NCI-H146 treated with DMSO at 0.1 percent for 48 hours (cell line): ENCODE results near the gene MLXIPL.
"Not testable (repeated sequence)": the region's sequence is repeated elsewhere in the genome, so short reads cannot be mapped to it uniquely, and the experiment has no call there.

ENCODE experiments used
- DNase-seq: peaks from one replicate; lab custom pipeline; 2025; ENCODE audit not compliant: unreplicated experiment; lab: John Stamatoyannopoulos, UW

The MLXIPL gene

DNA sequence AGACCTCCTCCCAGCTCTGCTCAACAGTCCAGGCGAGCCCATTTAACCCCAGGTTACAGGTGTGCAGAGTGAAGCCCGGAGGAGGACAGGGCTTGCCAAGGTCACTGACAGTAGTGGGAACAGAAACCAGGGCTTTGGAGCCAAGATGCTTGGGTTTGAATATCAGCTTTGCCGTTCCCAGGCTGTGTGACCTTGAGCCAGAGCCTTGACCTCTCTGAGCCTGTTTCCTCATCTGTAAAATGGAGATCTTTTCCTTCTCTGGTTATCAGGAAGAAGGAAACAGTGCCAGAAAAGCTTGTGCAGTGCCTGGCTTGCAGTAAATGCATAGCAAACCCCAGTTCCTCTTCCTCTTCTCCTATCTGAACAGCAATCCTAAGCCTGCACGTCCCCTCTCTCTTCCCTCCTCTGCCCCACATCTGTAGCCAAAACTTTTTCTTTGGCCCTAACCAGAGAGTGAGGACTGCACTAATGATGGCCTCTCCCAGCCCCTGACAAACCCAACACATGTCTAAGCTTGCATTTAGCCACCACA, 21.4 kb upstream of the MLXIPL start:
- no peak for DNase-seq

DNA sequence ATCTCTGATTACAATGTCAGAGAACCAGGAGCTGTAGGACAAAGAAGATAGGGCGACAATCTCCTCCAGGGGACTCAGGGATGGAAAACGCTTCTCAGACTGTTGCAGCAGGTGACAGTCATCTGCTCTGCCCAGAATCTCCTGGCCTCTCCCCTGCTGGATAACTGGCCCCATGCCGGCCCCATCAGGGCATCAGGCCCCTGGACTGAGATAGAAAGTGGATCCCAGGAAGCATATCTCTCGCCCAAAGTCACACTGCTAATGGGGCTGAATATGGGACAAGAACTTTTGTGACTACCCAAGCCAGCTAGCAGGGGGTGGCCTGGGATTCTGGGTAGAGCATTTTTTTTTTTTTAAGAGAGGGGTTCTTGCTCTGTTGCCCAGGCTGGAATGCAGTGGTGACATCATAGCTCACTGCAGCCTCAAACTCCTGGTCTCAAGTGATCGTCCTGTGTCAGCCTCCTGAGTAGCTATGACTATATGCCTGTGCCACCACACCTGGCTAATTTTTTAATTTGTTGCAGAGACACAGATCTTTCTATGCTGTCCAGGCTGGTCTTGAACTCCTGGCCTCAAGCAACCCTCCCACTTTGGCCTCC, 20.5 kb upstream of the MLXIPL start:
- no peak for DNase-seq

DNA sequence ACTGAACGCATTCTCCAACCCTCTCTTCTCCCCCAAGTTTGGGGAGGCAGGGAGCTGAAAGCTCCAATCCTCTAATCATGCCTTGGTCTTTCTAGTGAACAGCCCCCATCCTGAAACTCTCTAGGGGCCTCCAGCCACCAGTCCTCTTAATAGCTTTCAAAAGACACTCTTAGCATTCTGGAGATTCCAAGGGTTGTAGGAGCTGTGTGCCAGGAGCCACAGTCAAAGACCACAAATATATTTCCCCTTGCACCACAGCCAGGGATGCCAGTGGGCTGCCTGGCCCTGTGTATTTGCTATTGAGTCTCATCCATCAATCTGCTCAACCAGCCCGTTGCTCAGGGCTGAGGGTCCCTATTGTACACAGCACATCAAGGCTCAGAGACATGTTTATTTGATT, 18.5 kb upstream of the MLXIPL start:
- no peak for DNase-seq

DNA sequence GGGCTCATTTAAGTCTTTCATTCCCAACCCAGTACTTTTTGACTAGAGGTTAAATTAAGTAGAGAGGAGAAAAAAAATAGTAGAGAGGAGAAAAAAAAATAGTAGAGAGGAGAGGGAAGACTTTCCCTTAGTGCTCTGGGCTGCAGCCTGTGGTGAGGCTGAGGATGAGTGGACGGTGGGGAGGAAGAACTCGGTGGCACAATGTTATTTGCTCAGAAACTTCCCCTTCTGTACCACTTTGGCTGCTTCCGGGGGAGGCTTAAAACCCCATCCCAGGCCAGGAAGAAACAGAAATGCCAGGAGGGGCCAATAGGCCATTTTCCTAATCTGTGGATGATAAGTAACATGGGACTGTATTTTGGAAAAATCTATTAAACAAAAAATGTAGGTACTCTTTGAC, 14.6 kb upstream of the MLXIPL start:
- DNase-seq: no peak

DNA sequence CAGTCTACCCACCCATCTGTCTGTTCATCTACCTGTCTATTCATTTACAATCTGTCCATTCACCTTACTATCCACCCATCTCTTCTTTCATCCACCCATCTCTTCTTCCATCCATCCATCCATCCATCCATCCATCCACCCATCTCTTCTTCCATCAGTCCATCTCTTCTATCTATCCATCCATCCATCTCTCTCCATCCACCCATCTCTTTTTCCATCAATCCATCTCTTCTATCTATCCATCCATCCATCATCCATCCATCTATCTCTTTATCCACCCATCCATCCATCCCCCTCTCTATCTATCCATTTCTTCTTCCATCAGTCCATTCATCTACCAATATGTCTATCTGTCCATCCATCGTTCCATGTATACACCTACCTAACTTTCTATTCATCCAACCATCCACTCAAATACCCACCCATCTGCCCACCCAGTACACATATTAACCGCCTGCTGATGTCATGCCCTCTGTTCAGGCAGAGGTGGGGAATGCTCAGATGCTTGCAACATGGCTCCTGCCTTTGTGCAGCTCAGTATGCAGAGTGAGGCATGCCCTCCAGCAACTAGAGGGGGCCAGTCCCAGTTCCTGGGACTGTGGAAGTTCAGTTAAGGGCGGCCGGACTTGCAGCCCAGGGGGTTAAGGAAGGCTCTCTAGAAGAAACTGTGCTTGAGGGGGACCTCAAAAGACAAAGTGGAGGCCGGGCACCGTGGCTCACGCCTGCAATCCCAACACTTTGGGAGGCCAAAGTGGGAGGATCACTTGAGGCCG, 11.3 kb upstream of the MLXIPL start:
- DNase-seq: no peak

DNA sequence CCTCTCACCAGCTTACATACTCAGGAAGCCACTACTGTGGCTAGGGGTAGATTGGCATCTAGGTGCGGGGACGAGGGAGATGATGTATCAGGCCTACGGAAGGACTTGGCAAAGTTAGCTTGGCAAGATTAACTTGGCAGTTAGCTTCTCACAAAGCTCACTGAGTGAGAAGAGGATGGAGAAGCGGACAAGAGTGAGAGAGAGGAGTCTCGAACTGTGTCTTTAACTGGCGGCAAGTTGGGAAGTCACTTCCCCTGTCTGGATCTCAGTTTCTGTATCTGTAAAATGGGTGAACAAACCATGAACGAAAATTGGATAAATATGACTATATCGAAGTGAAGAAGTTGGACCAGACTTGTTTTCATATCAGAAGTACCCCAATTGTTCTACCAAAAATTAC, 9.5 kb upstream of the MLXIPL start:
- no peak for DNase-seq

DNA sequence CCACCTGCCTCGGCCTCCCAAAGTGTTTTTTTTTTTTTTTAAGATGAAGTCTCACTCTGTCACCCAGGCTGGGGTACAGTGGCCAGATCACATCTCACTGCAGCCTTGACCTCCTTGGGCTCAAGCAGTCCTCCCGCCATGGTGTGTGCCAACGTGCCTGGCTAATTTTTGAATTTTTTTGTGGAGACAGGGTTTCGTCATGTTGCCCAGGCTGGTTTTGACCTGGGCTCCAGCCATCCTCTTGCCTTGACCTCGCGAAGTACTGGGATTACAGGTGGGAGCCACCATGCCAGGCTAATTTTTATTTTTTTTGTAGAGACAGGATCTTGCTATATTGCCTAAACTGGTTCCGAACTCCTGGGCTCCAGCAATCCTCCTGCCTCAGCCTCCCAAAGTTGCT, 9.0 kb upstream of the MLXIPL start:
- no peak for DNase-seq

DNA sequence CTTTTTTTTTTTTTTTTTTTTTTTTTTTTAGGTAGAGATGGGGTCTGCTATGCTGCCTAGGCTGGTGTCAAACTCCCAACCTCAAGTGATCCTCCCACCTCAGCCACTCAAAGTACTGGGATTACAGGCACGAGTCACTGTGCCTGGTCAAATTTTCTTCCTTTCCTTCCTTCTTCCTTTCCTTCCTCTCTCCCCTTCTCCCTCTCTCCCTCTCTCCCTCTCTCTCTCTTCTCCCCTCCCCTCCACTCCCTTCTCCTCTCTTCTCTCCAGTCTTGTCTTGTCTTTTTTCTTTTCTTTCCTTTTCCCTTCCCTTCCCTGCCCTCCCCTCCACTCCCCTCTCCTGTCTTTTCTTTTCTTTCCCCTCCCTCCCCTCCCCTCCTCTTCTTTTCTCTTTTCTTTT, 7.2 kb upstream of the MLXIPL start:
- no peak for DNase-seq

DNA sequence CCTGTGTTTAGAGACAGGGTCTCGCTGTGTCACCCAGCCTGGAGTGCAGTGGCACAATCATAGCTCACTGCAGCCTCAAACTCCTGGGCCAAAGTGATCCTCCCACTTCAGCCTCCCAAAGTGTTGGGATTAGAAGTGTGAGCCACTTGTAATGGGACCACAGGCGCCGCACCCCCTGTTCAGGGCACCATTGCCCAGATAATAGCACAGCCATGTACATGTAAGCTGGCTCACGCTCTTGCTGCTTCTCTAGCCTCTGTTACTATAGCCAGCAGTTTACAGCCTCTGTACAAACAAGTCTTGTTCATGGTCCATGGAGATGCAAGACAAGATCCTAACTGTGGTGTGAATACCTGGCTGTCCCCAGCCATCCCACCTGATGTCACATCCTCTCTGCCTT, 4.2 kb upstream of the MLXIPL start:
- DNase-seq: no peak

DNA sequence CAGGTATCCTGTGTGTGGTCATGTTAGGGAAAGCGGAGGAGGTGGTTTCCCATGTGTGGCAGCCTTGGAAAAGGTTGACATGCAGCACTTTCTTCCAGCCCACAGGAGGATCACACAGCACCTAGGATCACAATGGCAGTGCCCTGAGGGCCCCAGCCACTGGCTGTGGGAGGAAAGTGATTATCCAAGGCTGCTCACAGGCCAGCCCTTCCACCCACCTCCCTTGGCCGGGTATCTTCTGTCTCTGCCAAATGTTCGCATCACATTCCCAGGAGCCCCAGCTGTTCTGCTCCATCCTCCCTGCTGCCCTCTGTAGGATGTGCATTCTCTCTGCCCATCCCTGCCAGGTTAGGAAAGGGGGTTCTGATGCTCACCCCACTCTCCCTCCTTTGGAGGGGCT, 2.5 kb upstream of the MLXIPL start:
- no peak for DNase-seq

DNA sequence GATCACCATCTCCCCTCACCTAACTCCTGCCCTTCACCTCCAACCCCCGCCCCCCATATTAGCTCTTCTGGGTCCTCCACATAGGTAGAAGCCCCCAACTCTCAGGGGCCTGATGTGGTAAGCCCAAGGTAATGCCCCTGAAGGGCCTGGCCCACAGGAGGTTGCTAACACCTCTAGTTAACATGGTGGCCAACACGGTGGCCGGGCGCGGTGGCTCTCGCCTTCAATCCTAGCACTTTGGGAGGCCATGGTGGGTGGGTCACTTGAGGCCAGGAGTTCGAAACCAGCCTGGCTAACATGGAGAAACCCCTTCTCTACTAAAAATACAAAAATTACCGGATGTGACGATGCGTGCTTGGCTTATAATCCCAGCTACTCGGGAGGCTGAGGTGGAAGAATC, 954 bp upstream of the MLXIPL start:
- DNase-seq: no peak

DNA sequence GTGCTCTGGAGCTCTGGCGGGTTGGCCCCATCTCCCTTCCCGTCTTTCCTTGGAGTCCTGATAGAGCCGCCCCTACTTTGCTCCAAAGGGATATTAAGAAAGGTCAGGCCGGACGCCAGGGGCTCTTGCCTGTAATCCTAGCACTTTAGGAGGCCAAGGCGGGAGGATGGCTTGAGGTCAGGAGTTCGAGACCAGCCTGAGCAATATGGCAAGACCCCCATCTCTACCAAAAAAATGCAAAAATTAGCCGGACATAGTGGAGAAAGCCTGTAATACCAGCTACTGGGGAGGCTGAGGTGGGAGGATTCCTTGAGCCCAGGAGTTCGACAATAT, 313 bp upstream of the MLXIPL start:
- no peak for DNase-seq

DNA sequence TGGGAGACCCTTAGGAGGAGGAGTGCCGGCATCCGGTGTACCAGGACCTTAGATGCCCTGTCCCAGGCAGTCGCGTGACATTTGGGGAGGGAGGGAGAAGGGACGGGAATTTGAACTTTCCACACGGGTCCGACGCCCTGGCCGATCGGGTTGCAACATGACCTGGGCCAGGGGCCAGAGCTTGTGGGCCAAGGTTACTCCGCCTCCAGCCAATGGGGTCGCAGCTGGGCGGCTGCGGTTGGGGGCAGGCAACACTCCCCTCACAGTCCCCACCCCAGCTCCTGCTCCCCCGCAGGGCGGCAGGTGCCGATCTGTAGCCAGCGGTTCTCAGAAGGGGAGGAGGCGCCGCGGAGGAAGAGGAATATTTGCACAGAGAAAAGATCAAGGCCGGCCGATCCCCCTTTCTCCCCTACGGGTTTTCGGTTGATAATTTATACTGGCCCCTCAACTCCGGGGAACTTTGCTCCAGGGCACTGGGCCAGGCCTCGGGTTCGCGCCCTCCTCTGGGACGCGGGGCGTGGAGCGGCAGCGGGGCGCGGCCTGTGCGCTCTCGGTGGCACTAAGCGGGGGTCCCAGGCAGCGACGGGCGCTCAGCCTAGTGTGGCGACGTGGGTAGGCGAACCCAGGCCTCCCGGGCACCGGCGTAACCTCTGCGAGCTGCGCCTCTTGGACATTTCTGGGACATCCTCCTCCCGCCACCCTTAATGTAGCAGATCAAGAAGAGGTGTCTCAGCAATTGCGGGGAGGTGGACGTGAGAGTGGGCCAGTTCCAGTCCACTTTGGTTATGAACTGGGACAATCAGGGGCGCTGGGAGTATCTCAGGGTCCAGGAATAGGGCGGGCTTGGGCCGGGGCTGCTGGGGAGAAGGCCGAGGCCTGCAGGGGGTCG, 1.2 kb downstream of the MLXIPL start:
- no peak for DNase-seq

DNA sequence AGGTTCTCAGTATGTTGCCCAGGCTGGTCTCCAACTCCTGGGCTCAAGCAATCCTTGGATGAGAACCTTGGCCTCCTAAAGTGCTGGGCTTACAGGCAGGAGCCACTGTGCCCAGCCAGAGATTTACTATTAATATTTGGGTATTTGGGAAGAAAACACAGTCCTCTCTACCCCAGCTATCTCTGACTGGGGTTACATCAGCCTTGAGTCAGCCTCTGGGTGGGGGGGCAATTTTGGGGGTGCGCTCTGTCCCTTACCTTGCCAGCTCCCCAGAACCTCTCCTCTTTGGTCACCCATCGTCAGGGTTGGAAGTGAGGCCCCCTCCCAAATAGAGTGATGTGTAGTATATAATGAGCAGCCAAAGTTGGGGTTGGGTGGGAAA, 1.8 kb downstream of the MLXIPL start:
- no peak for DNase-seq

DNA sequence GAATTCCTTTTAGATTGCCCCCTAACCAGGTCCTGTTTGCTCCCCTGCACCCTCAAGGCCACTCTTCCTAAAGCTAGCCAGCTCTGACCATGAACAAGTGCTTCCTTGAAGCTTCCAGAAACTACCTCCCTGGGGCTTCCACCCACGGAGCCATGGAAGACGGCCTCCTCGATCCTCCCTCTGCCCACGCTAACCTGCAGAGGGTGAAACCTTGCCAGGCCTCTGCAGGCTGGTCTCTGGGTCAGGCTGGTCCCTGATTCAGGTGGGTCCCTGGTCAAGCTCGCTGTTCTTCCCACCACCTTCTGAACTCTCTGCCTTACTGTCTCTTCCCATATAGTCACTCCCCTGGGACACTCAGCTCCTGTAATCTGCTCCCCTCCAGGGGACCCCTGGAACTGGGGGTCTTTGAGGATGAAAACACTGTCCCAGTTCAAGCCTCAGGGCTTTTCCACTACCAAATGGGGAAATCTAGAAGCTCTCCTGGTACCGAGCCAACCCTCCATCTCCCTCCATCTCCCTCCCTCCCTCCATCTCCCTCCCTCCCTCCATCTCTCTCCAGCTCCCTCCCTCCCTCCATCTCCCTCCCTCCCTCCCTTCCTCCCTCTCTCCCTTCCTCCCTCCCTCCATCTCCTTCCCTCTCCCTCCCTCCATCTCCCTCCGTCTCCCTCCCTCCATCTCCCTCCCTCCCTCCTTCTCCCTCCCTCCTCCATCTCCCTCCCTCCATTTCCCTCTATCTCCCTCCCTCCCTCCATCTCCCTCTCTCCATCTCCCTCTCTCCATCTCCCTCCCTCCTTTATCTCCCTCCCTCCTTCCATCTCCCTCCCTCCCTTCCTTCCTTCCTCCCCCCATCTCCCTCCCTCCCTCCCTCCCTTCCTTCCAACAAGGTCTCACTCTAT, 2.9 kb downstream of the MLXIPL start:
- no peak for DNase-seq

DNA sequence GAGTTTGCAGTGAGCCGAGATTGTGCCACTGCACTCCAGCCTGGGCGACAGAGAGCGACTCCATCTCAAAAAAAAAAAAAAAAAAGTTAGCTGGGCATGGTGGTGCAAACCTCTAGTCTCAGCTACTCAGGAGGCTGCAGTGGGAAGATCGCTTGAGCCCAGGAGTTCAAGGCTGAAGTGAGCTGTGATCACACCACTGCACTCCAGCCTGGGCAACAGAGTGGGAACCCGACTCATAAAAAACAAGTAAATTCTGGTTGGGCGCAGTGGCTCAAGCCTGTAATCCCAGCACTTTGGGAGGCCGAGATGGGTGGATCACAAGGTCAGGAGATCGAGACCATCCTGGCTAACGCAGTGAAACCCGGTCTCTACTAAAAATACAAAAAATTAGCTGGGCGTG, 4.9 kb downstream of the MLXIPL start:
- not testable (repeated sequence) for DNase-seq

DNA sequence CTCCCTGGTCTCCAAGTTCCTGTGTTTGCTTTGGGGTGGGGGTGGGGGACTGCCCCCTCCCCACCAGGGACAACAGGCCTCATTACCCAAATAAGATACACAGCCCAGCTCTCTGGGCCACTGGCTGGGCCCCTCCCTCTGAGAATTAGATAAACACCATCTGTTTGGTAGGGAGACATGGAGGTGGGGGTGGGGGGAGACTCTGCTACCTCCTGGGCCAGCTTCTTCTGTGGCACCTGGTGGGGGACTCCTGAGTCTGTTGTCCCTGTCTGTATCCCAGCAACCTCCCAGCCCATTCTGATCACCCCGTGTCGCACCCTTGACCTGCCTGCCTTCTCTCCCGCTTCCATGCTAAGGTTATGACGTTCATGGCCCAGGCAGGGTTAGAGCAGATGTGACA, 5.8 kb downstream of the MLXIPL start:
- DNase-seq: no peak

DNA sequence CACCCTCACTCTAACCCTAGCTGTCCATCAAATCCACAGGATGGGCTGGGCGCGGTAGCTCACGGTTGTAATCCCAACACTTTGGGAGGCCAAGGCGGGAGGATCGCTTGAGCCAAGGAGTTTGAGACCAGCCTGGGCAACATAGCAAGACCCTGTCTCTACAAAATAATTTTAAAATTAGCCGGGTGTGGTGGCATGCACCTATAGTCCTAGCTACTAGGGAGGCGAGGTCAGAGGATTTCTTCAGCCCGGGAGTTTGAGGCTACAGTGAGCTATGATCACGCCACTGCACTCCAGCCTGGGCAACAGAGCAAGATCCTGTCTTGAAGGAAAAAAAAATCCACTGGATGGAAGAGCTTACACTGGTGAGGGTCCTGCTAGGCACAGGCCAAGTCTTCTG, 6.8 kb downstream of the MLXIPL start:
- not testable (repeated sequence) for DNase-seq

DNA sequence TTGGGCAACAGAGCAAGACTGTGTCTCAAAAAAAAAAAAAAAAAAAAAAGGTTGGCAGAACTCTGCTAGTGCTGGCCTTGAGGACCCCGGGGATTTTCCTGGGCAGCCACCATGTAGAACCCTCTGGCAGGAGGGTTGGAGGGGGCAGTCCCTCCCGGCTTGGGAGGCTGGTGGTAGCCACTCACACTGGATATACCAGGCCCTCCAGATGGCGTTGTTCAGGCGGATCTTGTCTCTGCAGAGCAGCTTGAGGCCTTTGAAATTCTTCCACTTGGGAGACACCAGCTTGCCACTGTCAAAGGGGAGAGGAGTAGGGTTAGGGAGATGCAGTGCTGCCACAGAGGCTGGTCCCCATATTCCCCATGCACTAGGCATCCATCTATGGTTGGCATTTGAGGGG, 8.4 kb downstream of the MLXIPL start:
- no peak for DNase-seq

DNA sequence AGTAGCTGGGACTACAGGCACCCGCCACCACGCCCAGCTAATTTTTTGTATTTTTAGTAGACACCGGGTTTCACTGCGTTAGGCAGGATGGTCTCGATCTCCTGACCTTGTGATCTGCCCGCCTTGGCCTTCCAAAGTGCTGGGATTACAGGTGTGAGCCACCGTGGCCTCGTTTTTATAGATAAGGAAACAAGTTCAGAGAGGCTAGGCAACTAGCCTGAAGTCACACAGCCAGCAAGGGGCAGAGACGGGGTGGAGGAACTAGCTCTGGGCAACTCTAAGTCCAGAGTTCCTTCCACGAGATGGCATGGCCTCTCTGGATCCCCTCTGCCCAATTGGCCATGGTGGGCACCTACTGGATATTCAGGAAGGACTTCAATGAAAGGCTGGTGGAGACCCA, 9.4 kb downstream of the MLXIPL start:
- not testable (repeated sequence) for DNase-seq
